Fibroblast of gingiva (primary cell): Measurements from ENCODE around the gene GDF2.
A peak's percentile ranks its signal among the peaks of the same experiment; 100 is the strongest.

Experiments used
- DNase-seq: peaks from one replicate; pipeline ENCODE4 v3.0.0-alpha.2; 2011; ENCODE audit warnings: low read depth

Gene GDF2

DNA sequence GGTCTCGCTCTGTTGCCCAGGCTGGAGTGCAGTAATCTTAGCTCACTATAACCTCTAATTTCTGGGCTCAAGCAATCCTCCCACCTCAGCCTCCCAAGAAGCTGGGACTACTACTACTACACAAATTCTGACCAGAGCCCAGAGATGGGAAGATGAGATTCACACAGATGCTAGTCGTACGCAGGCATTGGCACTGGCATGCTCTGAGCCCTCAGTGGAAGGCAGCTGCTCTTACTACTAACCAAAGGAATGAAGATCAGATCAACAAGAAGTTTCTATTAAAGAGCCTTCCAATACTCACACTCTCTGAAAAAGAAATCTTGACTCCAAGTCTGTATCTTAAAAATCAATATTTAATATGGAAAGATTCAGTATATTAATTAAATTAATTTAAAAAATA lies 10.7 kb downstream of the GDF2 start:
- no peak for DNase-seq

- no peak for DNase-seq
These were observed 11.3 kb downstream of the GDF2 start for GRCh38 chr10:47333532-47333931.

GRCh38 chr10:47334466-47335295 lies 12.4 kb downstream of the GDF2 start:
- no peak for DNase-seq

GRCh38 chr10:47335906-47336305 lies 13.7 kb downstream of the GDF2 start:
- DNase-seq, result no peak

- DNase-seq, result no peak
These were observed 14.3 kb downstream of the GDF2 start for GRCh38 chr10:47336387-47337134.

- DNase-seq, result no peak
These were observed 15.1 kb downstream of the GDF2 start for GRCh38 chr10:47337310-47337709.

DNA sequence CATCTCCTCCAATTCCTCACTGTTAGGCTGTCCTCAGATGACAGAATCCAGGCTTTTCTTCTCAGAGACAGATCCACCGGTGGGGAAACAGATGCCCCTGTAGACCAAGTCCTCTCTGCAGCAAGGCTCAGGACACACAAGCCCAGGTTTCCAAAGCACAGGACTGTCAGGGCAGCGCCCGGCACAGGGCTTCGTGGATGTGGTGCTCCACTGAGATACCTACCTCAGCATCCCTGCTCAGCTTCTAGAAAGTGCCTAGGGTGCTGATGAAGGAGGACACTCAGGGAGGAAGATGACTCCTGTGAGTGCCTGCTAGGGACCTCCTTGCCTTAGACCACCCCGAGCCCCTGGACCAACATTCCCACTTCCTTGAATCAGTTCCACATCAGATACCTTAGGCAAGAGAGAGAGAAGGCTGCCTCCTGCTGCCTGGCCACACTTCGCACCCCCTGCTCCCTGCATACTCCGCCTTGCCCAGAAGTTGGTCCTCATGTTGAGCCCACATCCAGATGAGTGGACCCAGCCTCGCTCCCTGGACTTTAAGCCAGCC lies 17.0 kb downstream of the GDF2 start:
- DNase-seq, result no peak

DNA sequence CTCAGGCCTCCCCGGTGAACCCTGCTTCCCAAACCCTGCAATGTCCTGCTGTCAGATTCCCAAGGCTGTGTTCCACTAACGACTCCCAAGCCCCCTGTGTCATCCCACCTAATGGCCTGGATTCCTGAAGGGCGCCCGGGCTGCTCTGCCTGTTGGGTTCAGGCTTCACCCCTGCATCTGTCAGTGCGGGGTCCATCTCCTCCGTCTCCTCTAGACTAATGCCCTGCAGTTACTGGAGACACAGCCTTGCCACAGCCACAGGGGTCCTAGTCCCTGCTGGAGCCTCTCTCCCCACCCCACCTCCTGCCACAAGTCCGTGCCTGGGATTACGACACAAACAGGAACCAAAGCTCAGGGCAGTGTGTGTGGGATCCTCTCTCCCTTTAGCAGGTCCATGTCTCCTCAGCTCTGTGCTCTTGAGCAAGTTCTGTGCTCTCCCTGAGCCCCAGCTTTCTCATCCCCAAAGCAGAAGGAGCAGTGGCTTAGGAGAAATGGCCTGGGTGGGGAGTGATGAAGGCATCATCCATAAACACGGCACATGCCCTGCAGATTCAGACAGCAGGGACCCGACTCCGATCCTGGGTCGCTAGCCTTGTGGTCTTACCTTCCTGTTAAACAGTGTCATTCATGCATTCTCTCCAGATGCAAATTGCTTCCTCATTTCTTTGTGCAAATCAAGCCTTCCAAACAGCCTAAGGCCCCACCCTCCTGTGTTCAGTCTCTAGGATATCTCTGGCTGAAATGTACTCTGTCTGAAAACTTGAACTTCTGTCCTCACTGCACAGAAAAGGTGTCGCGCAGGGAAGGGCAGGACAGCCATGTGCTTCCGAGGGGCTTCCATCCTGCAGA lies 17.7 kb downstream of the GDF2 start:
- DNase-seq, result no peak

- DNase-seq, result peak; percentile 21
These were observed 18.4 kb downstream of the GDF2 start for GRCh38 chr10:47340608-47341170.

DNA sequence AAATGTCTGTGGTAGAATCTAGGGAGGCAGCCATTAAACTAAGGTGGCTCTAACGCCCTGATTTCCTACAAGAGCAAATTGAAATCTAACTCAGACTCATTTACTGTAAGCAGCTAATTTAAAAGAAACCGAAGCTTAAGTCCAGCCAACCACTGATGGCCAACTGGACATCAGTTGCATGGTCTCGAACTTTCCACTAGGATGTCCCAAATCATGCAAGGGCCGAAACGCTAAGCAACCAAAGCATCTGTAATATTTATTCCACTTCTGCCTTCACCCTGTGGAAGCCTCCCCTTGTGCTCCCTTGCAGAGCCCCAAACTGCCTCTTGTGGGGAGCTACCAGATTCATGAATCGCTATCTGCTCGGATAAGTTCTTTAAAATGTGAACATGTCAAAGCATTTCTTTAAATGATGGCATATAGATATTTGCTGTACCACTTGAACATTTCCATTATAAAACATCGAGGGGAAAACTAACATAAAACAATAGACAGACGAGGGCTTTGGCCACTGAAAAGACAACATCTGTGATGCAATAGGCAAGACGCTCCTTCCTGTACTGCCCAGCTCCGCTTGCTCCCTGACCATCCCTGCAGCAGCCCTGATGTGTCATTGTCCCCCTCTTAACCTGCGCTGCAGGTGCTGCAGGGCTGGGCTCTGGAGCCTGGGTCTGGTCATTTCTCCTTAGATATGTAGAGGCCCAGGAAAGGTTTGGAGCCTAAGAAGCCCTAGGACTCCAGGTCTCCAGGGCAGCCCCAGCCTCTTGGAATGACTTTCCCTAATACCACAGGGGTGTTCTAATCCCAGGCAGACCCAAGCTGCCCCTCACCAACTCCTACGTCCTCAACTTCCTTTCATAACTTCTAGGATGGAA lies 23.0 kb downstream of the GDF2 start:
- DNase-seq, result no peak

- no peak for DNase-seq
These were observed 24.5 kb downstream of the GDF2 start for GRCh38 chr10:47346581-47347302.

DNA sequence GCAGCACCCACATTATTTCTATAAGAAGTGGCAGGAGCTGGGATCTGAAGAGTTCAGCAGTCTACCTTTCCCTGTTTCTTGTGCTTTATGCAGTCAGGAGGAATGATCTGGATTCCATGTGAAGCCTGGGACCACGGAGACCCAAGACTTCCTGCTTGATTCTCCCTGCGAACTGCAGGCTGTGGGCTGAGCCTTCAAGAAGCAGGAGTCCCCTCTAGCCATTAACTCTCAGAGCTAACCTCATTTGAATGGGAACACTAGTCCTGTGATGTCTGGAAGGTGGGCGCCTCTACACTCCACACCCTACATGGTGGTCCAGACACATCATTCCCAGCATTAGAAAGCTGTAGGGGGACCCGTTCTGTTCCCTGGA lies 25.0 kb downstream of the GDF2 start:
- DNase-seq, result no peak

DNA sequence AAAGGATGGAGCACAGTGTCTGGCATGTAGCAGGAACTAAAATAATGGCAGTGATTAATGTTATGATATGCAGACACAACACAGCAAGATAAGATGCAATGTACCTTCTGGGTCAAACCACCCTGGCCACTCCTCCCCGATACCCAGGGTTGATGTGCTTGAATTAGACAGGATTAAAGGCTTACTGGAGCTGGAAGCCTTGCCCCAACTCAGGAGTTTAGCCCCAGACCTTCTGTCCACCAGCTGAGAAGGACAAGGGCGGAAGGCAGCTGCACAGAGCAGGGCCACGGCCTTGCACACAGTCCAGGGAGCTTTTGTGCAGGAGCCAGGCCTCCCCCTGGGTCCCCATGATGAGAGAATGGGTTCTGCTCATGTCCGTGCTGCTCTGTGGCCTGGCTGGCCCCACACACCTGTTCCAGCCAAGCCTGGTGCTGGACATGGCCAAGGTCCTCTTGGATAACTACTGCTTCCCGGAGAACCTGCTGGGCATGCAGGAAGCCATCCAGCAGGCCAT lies 25.9 kb downstream of the GDF2 start, which contains the start of gene RBP3:
Gene RBP3 (plus strand): TSS at position 226 of the 514 bp plus-strand sequence. CDS start 122 bp downstream, at position 348.
- no peak for DNase-seq

GRCh38 chr10:47348661-47349470 lies 26.6 kb downstream of the GDF2 start:
- DNase-seq, result no peak

DNA sequence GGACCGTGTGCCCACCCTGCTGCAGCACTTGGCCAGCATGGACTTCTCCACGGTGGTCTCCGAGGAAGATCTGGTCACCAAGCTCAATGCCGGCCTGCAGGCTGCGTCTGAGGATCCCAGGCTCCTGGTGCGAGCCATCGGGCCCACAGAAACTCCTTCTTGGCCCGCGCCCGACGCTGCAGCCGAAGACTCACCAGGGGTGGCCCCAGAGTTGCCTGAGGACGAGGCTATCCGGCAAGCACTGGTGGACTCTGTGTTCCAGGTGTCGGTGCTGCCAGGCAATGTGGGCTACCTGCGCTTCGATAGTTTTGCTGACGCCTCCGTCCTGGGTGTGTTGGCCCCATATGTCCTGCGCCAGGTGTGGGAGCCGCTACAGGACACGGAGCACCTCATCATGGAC lies 27.3 kb downstream of the GDF2 start:
- DNase-seq, result no peak

DNA sequence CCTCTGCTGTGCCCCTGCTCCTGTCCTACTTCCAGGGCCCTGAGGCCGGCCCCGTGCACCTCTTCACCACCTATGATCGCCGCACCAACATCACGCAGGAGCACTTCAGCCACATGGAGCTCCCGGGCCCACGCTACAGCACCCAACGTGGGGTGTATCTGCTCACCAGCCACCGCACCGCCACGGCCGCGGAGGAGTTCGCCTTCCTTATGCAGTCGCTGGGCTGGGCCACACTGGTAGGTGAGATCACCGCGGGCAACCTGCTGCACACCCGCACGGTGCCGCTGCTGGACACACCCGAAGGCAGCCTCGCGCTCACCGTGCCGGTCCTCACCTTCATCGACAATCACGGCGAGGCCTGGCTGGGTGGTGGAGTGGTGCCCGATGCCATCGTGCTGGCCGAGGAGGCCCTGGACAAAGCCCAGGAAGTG lies 27.7 kb downstream of the GDF2 start:
- DNase-seq, result no peak

DNA sequence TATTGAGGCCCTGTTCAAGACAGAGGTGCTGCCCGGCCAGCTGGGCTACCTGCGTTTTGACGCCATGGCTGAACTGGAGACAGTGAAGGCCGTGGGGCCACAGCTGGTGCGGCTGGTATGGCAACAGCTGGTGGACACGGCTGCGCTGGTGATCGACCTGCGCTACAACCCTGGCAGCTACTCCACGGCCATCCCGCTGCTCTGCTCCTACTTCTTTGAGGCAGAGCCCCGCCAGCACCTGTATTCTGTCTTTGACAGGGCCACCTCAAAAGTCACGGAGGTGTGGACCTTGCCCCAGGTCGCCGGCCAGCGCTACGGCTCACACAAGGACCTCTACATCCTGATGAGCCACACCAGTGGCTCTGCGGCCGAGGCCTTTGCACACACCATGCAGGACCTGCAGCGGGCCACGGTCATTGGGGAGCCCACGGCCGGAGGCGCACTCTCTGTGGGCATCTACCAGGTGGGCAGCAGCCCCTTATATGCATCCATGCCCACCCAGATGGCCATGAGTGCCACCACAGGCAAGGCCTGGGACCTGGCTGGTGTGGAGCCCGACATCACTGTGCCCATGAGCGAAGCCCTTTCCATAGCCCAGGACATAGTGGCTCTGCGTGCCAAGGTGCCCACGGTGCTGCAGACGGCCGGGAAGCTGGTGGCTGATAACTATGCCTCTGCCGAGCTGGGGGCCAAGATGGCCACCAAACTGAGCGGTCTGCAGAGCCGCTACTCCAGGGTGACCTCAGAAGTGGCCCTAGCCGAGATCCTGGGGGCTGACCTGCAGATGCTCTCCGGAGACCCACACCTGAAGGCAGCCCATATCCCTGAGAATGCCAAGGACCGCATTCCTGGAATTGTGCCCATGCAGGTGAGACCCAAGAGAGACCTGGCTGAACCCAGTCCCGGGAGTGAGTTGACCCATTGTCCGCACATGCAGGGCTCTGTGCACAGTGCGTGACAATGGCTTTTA lies 28.7 kb downstream of the GDF2 start:
- DNase-seq, result no peak
